ENCODE results near the gene KCNN3.

Gene KCNN3

DNA sequence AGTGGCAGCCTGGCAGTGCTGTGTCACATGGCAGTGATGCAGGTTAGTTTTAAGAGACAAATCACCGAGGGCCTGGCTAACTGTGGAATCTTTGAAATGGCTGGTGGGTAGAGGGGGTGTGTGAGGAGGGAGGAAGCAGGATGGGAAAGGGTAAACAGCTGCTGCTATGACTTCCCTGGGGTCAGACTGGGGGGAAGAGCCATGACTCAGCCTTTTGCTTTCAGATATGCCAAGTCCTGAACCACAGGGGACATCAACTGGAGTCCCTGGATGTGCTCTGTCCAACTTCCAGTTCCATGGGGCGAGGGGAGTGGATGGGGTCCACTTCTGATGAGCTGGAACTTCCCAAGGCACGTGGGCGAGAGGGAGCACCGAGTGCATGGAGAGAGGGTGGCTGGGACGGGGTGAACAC, 141.0 kb downstream of the KCNN3 start:
- DNase-seq (ENCODE audit: low read depth in 2 of 2): no peak

DNA sequence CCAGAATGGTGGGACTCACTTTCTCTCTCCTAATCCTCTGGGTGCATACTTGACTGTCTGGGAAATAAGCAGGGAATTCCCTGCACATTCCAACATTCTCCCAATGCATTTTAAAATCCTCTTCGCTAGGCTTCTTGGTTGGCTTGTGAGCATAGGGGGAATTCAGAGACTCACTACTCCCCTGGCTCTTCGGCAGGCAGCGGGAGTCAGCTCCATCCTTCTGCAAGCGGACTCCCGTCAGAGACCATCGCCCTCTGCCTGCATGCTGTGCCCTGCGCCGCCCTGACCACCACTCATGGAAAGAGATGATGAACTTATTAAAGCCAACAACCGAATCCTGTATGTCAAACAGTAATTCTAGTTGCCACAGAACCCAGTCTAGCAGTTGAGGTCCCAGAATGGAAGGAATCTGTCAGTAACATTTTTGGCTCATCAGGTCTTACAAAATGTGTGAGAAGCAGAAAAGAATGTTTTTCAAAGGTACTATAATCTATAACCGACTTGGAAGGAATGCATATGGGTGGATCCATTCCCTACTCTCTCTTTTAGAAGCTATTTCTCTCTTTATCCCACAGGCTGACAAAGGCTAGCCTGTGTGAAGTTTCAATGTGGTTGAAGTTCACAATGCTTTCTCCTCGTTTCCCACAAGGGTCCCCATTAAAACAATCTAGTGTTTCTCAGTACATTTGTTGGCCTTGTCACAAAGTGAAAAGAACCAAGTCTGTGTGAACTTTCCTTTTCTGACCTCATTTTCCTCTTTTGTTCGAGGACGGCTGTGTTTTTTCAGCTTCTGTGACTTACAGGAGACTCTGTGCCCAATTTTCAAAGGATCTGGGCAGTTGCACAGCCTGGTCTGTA, 143.0 kb downstream of the KCNN3 start:
- no peak for DNase-seq (ENCODE audit: low read depth in 2 of 2)

DNA sequence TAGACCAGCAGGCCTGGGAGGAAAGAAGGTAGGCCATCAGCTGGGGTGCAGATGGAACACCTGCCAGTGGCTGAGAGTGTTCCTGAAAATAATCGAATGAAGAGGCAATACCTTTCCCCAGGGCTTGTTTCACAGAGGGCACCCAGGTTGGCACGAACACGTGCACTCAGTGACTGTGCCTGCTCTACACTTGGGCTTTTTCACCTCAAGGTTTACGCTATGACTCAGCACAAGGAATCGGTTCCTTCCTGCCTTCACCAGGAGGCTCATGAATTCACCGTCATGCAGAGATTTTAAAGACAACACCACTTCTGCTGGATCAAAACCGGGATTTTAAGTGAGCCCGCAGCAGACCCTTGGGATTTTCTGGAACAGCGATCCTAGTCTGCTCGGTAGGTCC, 143.6 kb downstream of the KCNN3 start:
- no peak for DNase-seq (ENCODE audit: low read depth in 2 of 2)

DNA sequence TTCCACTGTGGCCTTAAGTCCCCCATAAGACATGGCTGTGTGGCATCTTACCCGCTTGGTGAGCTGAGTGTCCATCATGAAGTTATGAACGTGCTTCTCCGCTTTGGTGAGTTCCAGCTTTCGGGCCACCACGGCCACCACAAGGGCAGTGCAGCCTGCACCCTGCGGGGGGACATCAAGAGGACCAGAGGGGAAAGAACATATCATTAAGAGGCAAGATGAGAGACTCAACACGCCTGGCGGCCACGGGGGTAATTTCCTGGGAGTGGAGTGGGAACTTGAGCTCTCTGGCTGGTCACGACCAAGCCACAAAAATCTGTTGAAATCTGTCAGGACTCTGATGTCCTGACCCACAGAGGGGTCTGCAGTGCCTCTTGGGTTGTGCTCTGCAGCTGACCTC, 144.2 kb downstream of the KCNN3 start:
- DNase-seq (ENCODE audit: low read depth in 2 of 2): no peak

DNA sequence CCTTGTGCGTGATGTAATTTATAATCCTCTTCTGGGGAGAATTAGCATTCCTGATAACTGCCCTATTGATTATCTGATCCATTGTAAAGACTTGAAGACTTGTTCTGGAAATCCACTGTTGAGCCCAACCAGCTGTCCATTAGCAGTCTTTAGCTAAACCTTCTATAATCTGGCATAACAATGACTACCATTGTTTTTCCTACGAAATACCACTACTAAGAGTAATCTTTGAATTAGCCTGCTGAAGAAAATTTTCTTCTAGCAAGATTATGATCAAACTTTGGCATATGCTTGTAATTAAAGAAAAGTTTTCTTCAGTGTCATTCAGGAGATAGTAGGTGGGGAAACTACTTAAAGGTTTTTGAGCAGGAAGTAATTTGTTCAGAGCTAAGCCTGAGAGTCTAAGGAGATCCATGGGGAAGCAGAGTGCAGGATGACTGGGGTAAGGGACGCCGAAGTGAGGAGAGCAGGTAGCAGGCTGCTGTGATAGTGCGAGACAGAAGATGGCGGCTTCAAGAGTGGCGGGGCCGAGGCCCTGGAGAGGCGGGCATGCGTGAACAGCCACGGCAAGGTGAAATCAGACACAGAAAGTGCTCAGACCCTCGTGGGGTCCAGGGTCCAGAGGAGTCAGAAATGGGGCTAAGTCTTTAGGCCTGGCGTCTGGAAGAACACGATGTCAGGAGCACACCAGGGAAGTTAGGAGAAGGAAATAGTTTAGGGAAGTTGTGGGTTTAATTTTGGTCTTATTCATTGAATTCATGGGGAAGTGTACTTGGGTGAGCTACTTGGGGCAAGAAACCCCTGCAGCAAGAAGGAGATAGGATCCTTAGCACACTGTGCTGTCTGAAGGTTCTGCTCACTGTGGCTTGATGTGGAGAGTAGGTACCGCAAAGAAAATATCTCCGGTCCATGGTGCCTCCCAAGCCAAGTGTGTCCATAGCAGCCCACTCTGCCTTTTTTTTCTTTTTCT, 149.5 kb downstream of the KCNN3 start:
- DNase-seq (ENCODE audit: low read depth in 2 of 2): no peak

DNA sequence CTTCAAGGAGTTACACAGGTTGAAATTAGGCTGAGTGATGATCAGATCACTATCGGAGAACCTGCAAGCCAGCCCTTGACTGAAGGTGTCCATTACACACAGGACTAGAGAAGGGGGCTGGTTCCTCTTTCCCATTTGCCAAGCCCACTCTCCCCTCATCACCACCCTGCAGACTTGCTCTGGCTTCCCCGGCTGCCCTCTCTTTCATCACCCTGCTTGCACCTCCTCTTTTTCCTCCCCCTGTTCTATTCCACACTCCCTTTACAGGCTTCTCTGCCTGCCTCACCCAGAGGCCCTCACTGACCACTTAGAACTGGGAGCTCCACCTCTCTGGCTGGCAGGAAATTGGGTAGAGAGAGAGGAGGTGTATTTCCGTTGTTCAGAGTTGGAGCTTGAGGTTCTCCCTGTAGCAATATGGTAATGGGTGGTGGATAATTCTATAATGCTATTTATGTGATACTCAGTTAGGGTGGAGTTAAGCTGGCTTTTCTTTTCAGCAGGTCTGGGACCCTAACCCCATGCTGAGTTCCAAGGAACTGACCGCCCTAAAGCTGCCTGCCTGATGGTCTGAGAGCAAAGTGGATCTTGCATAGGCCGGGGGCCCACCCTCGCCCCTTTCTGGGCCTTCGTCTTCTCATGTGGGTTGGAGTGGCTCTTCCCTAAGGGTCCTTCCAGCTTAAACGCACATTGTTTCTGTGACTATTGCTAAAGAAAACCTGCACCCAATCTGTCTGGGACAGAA, 150.3 kb downstream of the KCNN3 start:
- DNase-seq (ENCODE audit: low read depth in 2 of 2): no peak

GRCh38 chr1:154718566-154718965, 151.5 kb downstream of the KCNN3 start:
- no peak for DNase-seq (ENCODE audit: low read depth in 2 of 2)

DNA sequence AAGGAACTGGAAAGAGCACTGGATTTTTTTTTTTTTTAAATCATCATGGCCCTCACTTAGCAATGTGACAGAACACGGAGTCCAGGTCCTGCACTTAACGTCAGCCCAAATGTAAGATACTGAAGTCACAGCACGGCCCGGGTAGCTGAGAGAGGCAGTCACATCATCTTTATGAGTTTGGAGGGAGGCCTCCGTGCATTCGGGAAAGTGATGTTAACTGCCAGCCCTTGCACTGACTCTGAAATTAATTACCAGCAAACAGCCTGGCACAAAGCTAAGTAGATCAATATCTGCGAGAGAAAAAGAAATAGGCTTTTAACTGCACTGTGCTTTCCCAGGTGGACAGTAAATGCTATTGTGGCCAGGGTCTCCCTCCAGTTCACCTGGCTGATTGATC, 152.6 kb downstream of the KCNN3 start:
- no peak for DNase-seq (ENCODE audit: low read depth in 2 of 2)

DNA sequence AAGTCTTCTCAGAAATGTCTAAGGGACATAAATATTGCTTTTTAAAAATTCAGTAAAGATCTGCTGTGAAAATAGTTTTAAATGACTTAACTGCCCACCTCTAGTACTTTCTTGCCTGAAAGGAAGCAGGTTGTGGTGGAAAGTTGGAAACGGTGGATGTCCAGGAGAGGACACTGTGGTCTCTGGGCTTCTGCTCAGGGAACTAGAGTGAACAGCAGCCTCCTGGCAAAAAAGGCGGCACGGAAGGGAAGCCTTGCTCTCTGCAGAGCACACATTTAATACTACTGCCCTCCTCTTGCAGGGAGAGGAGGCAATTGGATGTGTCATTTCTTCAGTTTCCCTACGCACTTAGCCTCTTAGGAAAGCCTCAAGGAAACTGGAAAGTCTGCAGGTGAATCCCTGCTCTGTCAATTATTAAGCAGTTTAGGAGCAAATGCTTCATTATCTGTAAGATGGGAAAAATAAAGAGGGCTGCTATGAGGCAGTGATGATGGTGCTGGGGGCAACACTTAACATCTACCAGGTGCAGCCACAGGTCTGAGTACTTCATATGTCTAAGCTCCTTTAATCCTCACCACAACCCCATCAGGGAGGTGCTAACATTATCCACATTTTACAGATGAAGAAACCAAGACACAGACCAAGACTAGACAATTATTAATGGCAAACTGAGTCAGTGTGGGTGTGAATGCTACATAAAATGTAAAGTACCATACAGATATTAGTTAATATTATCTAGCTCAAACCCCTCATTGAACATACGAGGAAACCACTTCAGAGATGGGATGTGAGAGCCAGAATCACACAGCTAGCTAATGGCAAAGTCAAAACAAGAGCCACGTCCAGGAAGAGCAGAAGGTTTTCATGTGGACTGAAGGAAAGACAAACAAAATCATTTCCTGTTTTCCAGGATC, 153.2 kb downstream of the KCNN3 start:
- no peak for DNase-seq (ENCODE audit: low read depth in 2 of 2)

- no peak for DNase-seq (ENCODE audit: low read depth in 2 of 2)
Observed at GRCh38 chr1:154716011-154716410, 154.1 kb downstream of the KCNN3 start.

GRCh38 chr1:154715385-154715784, 154.7 kb downstream of the KCNN3 start:
- DNase-seq (ENCODE audit: low read depth in 2 of 2): no peak

DNA sequence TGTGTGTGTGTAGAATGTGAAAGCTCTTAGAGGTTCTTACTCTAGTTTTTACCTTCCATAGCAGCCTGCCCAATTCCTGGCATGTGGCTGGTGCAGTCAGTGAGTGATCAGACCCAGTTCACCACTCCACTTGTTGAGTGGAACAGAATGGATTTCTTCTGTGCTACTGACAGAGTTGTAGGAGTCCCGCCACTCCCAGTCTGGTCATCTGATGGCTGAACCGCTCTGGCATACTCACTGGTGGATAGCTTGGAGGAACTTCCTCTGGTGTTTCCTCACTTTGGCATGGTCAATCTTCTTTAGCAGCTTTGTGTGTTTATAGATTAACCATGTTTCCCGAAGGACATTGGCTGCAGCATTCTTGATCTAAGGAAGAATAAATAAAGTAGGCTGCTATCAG, 155.4 kb downstream of the KCNN3 start:
- no peak for DNase-seq (ENCODE audit: low read depth in 2 of 2)

GRCh38 chr1:154714052-154714623, 155.9 kb downstream of the KCNN3 start:
- no peak for DNase-seq (ENCODE audit: low read depth in 2 of 2)

- no peak for DNase-seq (ENCODE audit: low read depth in 2 of 2)
Observed at GRCh38 chr1:154713005-154713404, 157.1 kb downstream of the KCNN3 start.

DNA sequence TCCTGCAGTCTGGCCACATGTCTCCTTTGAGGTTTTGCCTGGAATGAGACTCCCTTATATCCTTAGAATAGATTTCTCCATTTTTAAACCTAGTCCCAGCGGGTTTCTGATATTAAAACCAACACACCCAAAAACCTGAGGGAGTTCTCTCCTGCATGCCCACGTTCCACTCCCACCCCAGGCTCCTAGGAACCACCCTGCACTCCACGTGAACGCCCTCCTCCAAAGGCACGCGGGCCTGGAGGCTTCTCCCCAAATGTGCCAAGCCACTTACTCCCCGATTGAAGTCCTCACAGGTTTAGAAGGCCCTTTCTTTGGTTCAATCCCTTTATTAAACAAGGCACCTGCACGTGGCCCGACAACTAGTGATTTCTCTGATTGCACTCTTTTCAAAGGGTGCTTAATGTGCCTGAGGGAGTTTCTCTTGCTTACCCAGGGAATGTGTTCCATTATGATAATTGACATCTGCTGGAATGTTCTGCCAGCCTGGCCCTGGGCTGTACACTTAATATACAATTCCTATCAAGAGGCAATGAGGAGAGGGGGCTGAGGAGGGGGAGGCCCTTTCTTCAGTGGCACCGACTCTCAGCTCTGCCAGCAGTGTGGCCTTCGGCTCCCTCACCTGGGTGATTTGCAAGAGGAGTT, 157.8 kb downstream of the KCNN3 start:
- DNase-seq (ENCODE audit: low read depth in 2 of 2): no peak

DNA sequence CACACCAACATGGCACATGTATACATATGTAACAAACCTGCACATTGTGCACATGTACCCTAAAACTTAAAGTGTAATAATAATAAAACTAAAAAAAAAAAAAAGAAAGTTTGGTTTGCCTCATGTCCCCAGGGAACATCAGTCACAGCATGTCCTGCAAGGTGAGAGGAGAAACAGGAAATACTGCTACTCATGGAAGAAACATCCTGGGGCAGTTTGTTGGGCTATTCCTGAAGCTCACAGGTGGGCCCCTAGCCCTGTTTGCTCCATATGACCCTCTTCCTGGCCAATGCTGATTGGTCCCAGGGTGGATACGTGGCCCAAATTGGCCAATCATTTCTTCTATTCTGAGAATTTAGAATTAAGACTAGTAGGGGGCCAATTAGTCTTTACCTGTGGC, 158.7 kb downstream of the KCNN3 start:
- DNase-seq (ENCODE audit: low read depth in 2 of 2): no peak

DNA sequence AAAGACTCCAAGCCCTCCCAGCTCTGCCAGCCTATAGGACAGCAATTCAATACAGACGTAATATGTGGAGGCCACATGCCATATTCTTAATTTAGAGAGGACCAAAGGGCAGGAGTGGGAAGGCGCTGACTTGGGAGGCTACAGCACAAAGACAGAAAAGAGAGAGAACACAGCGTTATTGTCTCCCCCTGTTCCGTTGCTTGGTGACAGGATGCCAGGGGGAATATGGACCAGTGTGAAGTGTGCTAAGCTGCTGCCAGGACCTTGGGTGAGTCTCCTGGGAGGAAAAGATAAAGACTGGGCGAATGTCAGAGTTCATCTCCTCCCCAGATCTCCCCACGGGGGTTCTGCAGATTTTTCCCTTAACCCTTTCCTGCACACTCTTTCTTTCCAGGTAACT, 160.0 kb downstream of the KCNN3 start:
- DNase-seq (ENCODE audit: low read depth in 2 of 2): no peak

DNA sequence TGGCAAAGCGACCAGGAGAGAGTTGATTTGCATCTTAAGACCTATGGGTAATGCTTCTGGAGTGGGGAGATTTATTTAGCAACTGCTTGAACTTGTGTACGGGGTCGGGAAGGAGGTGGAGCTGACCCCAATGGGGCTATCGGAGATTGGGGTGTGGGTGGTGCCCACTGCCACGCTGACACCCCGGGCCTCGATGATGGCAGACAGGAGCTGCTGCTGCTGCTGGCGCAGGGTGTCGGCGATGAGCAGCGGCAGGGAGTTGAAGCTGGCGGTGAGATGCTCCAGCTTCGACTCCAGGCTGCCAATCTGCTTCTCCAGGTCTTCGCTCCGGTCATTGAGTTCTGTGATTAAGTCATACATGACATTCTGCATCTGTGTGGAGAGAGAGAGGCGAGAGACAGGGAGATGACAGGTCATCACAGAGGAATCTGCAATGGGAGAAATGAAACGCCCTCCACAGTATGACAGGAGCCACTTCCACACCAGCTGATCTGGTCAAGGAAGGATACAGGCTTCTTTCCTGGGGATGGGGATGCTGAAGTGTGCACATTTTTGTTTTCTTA, 162.1 kb downstream of the KCNN3 start:
- DNase-seq (ENCODE audit: low read depth in 2 of 2): no peak

DNA sequence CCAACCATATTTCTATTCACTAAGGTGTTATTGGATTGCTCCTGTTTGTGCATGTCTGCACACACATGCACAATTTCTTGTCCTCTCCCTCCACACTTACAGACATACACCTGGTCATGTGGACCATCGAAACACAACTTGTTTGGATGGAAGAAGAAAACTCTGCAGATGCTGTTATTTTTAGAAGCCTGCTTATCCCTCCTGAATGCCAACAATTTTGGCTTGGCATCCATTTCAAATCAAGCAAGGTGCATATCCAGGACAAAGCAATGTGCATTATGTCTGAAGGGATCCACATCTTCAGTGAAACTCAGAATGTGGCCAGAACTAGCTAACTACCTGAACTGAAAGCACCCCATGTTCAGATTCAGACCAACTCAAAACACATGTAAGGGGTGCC, 163.2 kb downstream of the KCNN3 start:
- DNase-seq (ENCODE audit: low read depth in 2 of 2): no peak

DNA sequence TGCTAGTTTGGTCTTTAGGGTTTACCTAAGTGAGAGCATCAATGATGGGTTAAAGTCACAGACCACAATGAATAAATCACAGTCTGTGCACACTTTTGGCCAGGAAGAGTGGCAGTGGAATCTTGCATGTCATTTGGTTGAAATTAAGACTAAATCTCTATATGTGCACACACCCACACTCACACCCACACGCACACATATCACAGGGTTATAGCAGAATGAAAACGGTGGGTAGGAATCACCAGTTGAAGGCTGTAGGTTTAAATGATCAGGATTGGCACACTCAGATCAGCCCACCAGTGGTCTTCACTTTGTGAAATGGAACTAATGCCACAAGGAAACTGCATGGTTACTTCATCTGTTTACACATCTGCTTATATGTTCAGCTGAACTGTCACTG, 164.5 kb downstream of the KCNN3 start:
- no peak for DNase-seq (ENCODE audit: low read depth in 2 of 2)
